Kasumi-1 (cell line): Measurements from ENCODE around the gene FBLN2.

ENCODE experiments used
- DNase-seq, 2 experiments: peaks; one replicate each; lab custom pipeline; 2025; lab: John Stamatoyannopoulos, UW

The FBLN2 gene

GRCh38 chr3:13567684-13568514, 19.0 kb downstream of the FBLN2 start:
- DNase-seq = no peak

- DNase-seq = no peak
Measured at GRCh38 chr3:13568515-13569028, 19.6 kb downstream of the FBLN2 start.

GRCh38 chr3:13569201-13569600, 20.3 kb downstream of the FBLN2 start:
- no peak for DNase-seq

GRCh38 chr3:13569641-13570390, 20.9 kb downstream of the FBLN2 start:
- DNase-seq = no peak

GRCh38 chr3:13570391-13571194, 21.7 kb downstream of the FBLN2 start:
- DNase-seq = no peak

- no peak for DNase-seq
Measured at GRCh38 chr3:13571264-13571663, 22.3 kb downstream of the FBLN2 start.

- no peak for DNase-seq
Measured at GRCh38 chr3:13571831-13572750, 23.2 kb downstream of the FBLN2 start.

GRCh38 chr3:13572926-13573623, 24.1 kb downstream of the FBLN2 start:
- DNase-seq = no peak

GRCh38 chr3:13574083-13574797, 25.3 kb downstream of the FBLN2 start:
- no peak for DNase-seq

- no peak for DNase-seq
Measured at GRCh38 chr3:13574798-13575451, 26.0 kb downstream of the FBLN2 start.

- DNase-seq = no peak
Measured at GRCh38 chr3:13575459-13576061, 26.6 kb downstream of the FBLN2 start.

GRCh38 chr3:13577181-13578121, 28.5 kb downstream of the FBLN2 start:
- no peak for DNase-seq

GRCh38 chr3:13578251-13578650, 29.3 kb downstream of the FBLN2 start:
- no peak for DNase-seq

- DNase-seq = no peak
Measured at GRCh38 chr3:13579063-13579462, 30.1 kb downstream of the FBLN2 start.

GRCh38 chr3:13580256-13581023, 31.5 kb downstream of the FBLN2 start:
- DNase-seq = no peak

- no peak for DNase-seq
Measured at GRCh38 chr3:13581485-13582365, 32.8 kb downstream of the FBLN2 start.
